ENCODE measurements around the gene MSX2.

Gene MSX2

GRCh38 chr5:174724484-174725260, at the start of gene MSX2:
Gene MSX2 (plus strand): TSS chr5:174724582. CDS start chr5:174724660, 78 bp downstream.
- DNase-seq, result peak; percentile 26

- DNase-seq, result no peak
Observed at GRCh38 chr5:174675110-174675509, 49.3 kb upstream of the MSX2 start.

GRCh38 chr5:174675916-174676315, 48.5 kb upstream of the MSX2 start:
- DNase-seq, result no peak

- no peak for DNase-seq
Observed at GRCh38 chr5:174678107-174678506, 46.3 kb upstream of the MSX2 start.

GRCh38 chr5:174680901-174681565, 43.3 kb upstream of the MSX2 start:
- DNase-seq, result no peak

GRCh38 chr5:174687503-174687902, 36.9 kb upstream of the MSX2 start:
- DNase-seq, result no peak

GRCh38 chr5:174688441-174689354, 35.7 kb upstream of the MSX2 start:
- no peak for DNase-seq

GRCh38 chr5:174690271-174690670, 34.1 kb upstream of the MSX2 start:
- DNase-seq, result no peak

- no peak for DNase-seq
Observed at GRCh38 chr5:174692381-174692780, 32.0 kb upstream of the MSX2 start.

- no peak for DNase-seq
Observed at GRCh38 chr5:174692982-174693422, 31.4 kb upstream of the MSX2 start.

- no peak for DNase-seq
Observed at GRCh38 chr5:174693697-174694385, 30.5 kb upstream of the MSX2 start.

GRCh38 chr5:174694611-174695010, 29.8 kb upstream of the MSX2 start:
- DNase-seq, result no peak

- no peak for DNase-seq
Observed at GRCh38 chr5:174698156-174698555, 26.2 kb upstream of the MSX2 start.

GRCh38 chr5:174699131-174699530, 25.3 kb upstream of the MSX2 start:
- no peak for DNase-seq

GRCh38 chr5:174706997-174707572, 17.3 kb upstream of the MSX2 start:
- no peak for DNase-seq

- no peak for DNase-seq
Observed at GRCh38 chr5:174707671-174708070, 16.7 kb upstream of the MSX2 start.

GRCh38 chr5:174708476-174709207, 15.7 kb upstream of the MSX2 start:
- DNase-seq, result no peak

GRCh38 chr5:174714751-174715150, 9.6 kb upstream of the MSX2 start:
- DNase-seq, result no peak

- no peak for DNase-seq
Observed at GRCh38 chr5:174715804-174716203, 8.6 kb upstream of the MSX2 start.

- DNase-seq, result no peak
Observed at GRCh38 chr5:174717826-174718455, 6.4 kb upstream of the MSX2 start.

Measured in CD4-positive, alpha-beta T cell treated with Interleukin-10 for 1 hour (primary cell).